SW 1271 (cell line): ENCODE measurements around the gene AVEN.
"Not testable (repeated sequence)": the region's sequence is repeated elsewhere in the genome, so short reads cannot be mapped to it uniquely, and the experiment has no call there.

Experiments used
- DNase-seq, 2 experiments: peaks; one replicate each; lab custom pipeline; 2025; lab: John Stamatoyannopoulos, UW

The AVEN gene

GRCh38 chr15:34039790-34040113 lies 748 bp upstream of the AVEN start:
- no peak for DNase-seq

- DNase-seq: peak; percentile 19 to 48
These were observed 757 bp downstream of the AVEN start for GRCh38 chr15:34038023-34038870.

GRCh38 chr15:34031987-34032760 lies 6.8 kb downstream of the AVEN start:
- DNase-seq: no peak

DNA sequence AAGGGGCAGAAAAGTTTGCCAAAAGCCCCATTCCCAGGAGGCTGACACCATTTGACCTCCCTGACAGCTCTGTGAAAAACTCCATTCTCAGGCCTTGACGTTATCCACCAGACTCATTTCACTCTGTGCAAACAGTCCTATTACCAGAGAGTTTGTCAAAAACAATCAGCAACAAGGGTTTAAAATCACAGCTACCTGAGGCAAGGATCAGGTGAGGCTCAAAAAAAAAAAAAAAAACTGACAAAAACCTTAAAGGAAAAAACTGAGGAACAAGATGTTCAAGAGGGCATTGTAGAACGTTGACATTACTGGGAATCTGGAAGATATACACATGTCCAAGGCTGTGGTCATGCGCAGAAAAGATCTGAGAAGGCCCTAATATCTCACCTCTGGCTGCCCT lies 11.4 kb downstream of the AVEN start:
- DNase-seq: no peak

DNA sequence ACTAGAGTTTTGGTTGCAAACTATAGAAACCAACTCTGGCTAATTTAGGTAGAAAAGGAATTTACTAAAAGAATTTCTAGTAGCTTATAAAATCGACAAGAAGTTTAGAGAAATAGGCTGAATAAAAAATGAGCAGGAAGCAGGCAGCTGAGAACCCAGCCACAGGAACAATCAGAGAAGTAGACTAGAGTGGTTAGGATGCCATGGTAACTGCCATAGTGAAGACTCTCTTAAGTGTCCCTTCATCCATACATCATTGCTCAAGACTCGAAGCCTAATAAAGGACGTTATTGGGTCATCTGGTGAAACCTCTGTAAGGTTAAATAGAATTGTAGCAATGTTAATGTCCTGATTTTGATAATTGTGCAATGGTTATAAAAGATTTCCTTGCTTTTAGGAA lies 13.8 kb downstream of the AVEN start:
- no peak for DNase-seq

- no peak for DNase-seq
These were observed 15.1 kb downstream of the AVEN start for GRCh38 chr15:34023907-34024306.

DNA sequence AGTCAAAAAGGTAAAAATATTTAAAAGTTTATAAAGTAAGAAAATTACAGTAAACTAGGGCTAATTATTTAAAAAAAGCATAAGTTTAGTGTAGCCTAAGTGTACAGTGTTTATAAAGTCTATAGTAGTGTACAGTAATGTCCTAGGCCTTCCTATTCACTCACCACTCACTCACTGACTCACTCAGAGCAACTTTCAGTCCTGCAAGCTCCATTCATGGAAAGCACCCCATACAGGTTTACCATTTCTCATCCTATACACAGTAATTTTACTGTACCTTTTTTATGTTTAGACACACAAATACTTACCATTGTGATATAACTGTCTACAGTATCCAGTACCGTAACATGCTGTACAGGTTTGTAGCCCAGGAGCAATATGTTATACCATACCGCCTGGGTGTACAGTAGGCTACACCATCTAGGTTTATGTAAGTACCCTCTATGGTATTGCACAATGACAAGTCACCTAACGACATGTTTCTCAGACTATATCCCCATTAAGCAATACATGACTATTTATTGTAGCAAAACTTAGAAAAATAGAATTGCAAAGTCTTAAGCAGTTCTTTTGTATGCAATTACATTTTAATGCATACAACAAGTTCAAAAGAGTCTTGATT lies 19.5 kb downstream of the AVEN start:
- no peak for DNase-seq

DNA sequence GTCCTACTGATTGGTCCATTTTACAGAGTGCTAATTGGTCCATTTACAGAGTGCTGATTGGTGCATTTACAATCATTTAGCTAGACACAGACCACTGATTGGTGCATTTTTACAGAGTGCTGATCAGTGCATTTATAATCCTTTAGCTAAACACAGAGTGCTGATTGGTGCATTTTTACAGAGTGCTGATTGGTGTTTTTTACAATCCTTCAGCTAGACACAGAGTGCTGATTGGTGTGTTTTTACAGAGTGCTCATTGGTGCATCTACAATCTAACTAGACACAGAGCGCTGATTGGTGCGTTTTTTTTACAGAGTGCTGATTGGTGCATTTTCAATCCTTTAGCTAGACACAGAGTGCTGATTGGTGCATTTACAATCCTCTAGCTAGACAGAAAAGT lies 20.3 kb downstream of the AVEN start:
- DNase-seq: not testable (repeated sequence)

DNA sequence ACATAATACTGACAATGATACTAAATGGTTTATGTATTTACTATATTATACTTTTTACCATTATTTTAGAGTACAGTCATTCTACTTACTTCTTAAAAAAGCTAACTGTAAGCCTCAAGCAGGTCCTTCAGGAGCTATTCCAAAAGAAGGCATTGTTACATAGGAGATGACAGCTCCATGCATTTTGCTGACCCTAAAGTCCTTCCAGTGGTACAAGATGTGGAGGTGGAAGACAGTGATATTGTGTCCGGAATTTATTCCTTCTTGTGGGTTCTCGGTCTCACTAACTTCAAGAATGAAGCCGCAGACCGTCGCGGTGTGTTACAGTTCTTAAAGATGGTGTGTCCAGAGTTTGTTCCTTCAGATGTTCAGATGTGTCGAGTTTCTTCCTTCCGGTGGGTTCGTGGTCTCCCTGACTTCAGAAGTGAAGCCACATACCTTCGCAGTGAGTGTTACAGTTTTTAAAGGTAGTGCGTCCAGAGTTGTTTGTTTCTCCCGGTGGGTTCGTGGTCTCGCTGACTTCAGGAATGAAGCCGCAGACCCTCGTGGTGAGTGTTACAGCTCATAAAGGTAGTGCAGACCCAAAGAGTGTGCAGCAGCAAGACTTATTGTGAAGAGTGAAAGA lies 20.9 kb downstream of the AVEN start:
- DNase-seq: no peak

DNA sequence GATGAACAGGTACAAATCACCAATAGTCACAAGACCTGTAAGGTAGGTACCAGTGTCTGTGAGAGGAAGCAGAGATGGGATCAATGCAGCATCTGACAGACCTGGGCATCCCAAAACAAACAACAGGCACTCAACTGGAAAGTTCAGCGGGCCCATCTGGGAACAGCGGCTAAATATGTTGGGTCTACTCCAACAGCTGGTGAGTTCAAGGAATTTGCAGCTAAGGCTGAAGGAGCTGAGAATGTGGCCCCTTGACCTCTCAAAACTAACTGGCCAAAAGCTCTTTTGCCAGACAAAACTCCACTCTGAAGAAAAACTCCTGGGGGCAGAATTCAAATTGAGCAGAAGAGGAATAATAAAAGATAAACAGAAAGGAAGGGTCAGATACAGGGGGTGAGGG lies 24.4 kb downstream of the AVEN start:
- no peak for DNase-seq

DNA sequence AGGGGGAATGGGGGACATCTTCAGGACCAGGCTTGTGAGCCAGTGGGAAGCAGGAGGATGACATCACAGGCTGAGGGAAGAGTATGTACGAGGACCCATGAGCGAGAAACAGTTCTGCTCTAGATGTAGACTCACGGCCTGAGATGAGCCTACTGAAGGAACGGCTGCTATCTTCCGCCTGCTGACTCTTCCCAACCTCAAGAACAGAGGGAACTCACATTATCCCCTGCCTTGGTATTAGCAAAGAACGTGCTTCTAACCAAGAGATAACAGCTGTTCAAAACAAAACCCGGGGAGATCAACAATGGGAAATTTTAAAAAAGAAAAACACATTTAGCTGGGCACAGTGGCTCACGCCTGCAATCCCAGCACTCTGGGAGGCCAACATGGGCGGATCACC lies 25.3 kb downstream of the AVEN start:
- no peak for DNase-seq

DNA sequence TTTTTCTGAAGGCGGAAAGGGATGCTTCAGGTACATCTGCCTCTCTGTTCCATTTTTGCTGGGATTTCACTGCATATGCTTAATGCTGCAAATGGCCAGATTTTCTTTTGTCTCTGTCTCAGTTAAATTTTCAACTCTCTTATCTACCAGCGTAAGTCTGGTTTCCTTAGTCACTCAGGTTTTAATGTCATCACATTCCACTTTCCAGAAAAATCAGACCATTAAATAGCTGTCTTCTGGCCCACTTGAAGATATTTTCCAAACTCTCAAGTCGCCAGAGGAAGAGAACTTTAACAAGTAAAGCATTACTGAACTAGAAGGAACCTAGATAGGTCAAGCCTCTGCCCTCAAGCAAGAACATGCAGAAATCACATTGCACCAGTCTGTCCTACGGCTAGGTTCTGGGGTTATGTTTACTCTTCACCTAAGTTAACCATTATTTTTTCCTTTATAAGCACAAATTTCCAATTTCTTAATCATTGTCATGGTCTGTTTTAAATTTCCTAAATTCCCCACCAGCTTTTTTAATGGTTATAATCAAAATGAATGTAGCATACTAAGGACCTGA lies 26.5 kb downstream of the AVEN start:
- DNase-seq: no peak

GRCh38 chr15:34011481-34011880 lies 27.5 kb downstream of the AVEN start:
- DNase-seq: no peak

GRCh38 chr15:34010921-34011320 lies 28.1 kb downstream of the AVEN start:
- DNase-seq: no peak

DNA sequence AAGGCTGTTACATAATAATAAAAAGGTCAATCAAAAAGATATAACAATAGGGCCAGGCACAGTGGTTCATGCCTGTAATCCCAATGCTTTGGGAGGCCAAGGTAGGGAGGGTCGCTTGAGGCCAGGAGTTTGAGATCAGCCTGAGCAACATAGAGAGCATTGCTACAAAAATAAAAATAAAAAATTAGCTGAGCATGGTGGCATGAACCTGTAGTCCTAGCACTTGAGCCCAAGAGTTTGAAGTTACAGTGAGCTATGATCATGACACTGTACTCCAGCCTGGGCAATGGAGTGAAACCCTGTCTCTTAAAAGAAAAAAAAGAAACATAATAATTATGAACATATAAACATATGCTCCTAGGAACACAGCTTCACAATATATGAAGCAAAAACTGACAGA lies 29.3 kb downstream of the AVEN start:
- DNase-seq: no peak

- DNase-seq: no peak
These were observed 32.6 kb downstream of the AVEN start for GRCh38 chr15:34006381-34006780.

GRCh38 chr15:34001536-34001935 lies 37.5 kb downstream of the AVEN start:
- DNase-seq: no peak

- DNase-seq: not testable (repeated sequence)
These were observed 43.3 kb downstream of the AVEN start for GRCh38 chr15:33995666-33996065.

DNA sequence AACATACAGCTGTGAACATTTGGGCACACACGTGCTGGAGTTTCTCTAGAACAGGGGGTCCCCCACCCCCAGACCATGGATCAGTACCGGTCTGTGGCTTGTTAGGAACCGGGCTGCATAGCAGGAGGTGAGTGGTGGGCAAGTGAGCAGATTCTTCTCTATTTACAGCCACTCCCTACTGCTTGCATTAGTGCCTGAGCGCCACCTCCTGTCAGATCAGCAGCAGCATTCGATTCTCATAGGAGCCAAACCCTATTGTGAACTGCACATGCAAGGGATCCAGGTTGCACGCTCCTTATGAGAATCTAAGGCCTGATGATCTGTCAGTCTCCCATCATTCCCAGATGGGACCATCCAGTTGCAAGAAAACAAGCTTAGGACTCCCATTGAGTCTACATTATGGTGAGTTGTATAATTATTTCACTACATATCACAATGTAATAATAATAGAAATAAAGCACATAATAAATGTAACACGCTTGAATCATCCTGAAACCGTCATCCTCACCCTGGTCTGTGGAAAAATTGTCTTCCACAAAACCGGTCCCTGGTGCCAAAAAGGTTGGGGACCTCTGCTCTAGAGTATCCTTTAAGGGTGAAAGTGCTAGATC lies 44.9 kb downstream of the AVEN start:
- peak in 1 of 2 experiments; percentile 1 for DNase-seq

DNA sequence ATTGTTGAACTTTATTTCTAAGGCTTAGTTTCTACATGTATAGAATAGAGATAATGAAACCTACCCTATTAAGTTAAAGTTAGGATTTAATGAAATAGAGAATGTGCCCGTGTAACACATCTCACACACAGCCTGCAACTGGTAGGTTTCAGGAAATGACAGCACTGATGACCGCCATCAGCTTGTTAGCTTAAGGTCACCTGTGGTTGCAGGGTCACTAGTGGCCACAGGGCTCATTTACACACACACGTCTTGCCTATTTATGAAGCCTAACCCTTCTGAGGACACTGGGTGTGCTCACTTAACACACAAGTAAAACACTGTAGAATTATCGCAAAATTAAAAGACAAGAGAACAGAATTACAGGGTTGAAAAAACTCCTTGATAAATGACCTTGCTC lies 50.6 kb downstream of the AVEN start:
- DNase-seq: no peak

DNA sequence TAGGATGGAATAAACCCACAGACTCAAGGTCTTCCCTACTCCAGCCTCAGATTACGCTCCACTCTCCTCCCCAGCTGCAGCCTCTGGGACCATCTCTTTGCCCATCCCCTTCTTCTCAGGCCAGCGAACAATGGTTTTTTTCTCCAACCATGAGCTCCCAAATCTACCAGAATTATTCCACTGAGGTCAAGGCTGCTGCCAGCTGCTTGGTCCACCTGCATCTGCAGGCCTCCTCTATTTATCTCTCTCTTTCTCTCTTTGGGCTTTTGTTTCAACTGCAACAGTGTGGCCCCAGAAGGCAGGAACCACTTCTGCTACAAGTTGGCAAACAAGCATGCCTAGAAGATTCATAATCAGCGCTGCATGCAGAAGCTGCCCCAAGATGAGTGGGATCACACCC lies 51.6 kb downstream of the AVEN start:
- no peak for DNase-seq

DNA sequence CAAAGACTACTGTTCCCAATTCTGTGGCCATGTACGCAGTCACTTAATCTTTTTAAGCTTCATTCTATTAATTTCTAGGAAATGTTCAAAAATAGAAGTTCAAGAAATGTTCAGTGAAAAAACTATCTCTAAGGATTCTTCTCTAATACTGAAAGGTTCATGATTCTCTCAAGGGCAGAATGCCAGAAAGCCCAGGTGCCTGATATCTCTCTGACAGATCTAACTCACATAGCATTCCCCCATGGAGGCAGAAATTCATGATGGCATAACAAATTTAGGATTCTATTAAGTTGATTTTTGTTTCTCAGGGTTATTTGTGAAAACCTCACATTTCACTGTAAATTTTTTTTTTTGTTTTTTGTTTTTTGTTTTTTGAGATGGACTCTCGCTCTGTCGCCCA lies 53.3 kb downstream of the AVEN start:
- no peak for DNase-seq
